ENCODE results near the gene KCNJ6.

KCNJ6 gene

DNA sequence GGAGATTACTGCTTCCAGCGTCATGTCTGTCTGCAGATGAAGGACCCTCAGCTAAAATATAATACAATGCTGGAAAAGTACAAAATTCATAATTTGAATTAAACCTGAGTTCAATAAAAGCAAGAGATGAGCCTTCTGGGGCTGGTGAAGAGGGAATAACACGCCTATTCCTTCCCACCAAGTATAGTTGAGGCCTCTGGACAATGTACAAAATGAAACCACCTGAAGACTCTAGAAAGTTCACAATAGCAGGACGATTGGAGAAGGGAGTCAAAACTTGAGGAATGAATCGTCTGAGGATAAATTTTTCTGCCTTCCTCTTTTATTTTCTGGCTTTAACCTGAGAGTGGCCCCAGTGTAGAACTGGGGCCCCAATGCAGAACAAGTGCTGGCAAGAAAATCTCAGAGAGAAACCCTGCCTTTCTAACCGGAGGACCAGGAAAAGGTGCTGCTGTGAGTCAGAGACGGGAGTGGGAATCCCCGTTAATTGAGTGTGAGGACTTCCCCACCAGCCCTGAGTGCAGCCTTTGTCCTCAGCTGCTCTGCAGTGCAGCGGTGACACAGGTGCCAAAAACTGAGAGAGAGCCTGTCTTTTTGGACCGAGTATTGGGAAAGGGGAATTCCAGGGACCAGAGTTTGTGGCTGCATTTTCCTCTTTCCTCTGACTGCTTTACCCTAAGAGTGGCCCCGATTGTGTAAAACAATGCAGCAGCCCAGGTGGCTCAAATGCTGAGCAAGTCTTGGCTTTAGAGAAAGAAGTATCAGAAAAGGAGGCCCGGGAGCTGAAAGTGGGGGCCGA is 284.7 kb downstream of the KCNJ6 start:
- no peak for DNase-seq

- no peak for DNase-seq
Observed at GRCh38 chr21:37630872-37631271, 285.4 kb downstream of the KCNJ6 start.

- DNase-seq, result no peak
Observed at GRCh38 chr21:37628362-37628761, 287.9 kb downstream of the KCNJ6 start.

DNA sequence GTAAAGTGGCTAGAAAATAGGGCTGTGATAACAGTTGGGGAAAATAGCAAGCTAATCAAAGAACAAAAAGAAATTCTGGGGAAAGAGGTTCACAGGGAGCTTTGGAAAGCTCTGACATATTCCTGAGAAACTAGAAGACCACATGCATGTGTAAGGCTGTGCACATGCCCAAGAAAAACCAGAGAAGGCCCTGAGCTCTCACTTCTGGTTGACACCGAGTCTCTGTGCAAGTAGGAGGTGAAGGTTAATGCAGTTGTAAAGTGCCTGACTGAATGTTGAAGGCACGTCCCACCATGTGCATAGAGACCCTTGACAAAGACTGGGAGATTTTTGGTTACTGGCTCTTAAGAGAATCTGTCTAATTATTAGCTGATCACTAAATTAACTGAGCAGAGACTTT is 288.7 kb downstream of the KCNJ6 start:
- DNase-seq, result no peak

GRCh38 chr21:37627074-37627473 is 289.2 kb downstream of the KCNJ6 start:
- DNase-seq, result no peak

GRCh38 chr21:37626320-37626719 is 289.9 kb downstream of the KCNJ6 start:
- no peak for DNase-seq

- no peak for DNase-seq
Observed at GRCh38 chr21:37623689-37624088, 292.6 kb downstream of the KCNJ6 start.

- no peak for DNase-seq
Observed at GRCh38 chr21:37623183-37623582, 293.1 kb downstream of the KCNJ6 start.

DNA sequence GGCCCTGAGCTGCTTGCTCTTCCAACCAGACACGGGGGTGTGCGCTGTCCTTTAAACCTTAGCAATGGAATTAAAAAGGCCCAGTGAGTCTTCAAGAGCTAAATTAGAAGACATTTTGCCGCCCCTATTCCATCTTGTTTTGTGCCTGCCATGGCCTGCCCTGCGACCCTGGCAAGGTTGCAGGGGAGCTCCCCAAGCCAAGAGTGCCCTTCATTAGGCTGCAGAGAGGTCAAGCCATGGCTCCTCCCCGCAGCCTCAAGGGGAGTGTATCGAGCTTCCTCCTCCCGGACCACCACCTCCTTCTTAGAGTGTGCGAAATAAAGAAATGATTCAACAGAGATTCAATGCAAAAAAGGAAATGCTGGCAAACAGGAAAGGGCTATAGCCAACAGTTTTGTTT is 293.5 kb downstream of the KCNJ6 start:
- DNase-seq, result no peak

- no peak for DNase-seq
Observed at GRCh38 chr21:37620401-37620800, 295.9 kb downstream of the KCNJ6 start.

DNA sequence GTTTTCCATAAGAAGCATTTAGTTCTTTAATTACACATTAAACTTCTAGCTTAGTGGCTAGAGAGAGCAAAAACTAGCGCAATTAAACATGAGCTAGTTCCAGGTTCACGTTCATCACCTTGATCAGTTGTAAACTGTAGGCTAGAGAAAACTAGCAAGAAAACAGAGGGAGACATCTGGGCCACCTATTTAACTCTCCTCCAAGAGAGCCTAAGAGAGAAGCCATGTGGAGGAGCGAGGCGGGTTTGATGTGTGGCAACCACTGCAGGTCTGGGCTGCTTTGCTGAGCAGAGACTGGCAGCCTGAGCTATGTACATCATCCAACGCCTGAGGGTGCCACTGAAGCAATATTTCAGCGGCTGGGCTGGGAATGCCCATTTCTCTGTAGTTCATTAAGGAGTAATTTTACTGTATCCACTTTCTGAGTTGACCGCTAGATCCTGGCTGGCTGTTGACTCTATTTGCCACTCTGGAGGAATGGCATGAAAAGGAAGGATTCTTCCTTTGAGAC is 296.7 kb downstream of the KCNJ6 start:
- no peak for DNase-seq

GRCh38 chr21:37618081-37618480 is 298.2 kb downstream of the KCNJ6 start:
- no peak for DNase-seq

DNA sequence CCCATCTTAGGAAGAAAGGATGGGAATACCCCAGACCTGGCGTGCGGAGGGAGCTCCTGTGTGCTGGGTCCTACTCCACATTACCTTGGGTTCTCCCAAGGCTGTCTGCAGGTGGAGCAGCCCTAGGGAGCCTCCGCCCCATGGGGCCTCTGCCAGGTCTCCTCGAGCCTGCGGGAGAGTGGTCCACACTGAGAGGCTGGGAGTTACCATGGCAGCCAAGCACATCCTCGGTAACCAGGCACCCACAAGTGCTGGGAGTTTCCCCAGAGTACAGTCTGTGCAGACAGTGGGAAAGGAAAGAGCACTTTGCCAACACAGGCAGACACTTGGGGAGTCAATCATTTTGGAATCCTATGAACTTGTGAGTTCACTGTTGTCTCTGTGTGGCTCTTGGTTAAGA is 300.3 kb downstream of the KCNJ6 start:
- peak in 2 of 3 experiments; percentile 23 to 69 for DNase-seq

DNA sequence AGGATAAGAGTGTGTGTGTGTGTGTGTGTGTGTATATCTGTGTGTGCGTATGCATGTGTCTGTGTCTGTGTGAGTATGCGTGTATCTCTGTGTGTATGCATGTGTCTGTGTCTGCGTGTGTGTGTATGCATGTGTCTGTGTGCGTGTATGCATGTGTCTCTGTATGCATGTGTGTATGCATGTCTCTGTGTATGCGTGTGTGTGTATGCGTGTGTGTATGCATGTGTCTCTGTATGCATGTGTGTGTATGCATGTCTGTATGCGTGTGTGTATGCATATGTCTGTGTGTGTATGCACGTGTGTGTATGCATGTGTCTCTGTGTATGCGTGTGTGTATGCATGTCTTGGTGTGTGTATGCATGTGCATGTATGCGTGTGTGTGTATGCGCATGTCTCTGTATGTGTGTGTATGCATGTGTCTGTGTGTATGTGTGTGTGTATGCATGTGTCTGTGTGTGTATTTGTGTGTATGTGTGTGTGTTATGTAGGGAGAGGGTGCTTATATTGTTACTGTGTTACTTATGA is 301.8 kb downstream of the KCNJ6 start:
- no peak for DNase-seq

- DNase-seq, result no peak
Observed at GRCh38 chr21:37607081-37607480, 309.2 kb downstream of the KCNJ6 start.

GRCh38 chr21:37606549-37606948 is 309.7 kb downstream of the KCNJ6 start:
- DNase-seq, result no peak

DNA sequence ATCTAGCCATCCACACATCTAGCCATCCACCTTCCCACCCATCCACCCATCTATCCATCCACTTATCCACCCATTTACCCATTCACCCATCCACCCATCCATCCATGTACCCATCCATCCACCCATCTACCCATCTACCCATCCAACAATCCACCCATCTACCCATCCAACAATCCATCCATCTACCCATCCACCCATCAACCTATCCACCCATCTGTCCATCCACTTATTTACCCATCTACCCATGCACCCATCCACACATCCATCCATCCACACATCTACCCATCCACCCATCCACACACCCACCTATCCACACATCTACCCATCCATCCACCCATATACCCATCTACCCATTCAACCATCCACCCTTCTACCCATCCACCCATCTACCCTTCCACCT is 311.3 kb downstream of the KCNJ6 start:
- no peak for DNase-seq

DNA sequence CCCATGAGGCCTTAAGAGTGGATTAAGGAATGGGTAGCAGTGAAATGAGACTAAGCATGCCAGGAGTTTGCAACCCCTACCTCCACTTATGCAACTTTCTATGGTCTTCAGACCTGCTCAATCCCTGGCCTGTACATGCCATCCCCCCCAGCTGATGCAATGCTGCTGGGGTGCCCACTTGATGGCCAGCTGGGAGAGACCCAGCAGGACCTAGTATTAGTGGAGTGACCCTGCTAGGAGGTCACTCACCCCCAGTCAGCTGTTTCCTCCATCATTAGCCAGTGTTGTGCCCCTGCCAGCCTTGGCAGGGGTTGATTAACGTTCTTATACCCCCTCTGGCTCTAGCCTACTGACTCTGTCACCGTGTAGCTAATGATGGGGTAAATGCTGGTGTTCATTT is 313.1 kb downstream of the KCNJ6 start:
- DNase-seq, result no peak

DNA sequence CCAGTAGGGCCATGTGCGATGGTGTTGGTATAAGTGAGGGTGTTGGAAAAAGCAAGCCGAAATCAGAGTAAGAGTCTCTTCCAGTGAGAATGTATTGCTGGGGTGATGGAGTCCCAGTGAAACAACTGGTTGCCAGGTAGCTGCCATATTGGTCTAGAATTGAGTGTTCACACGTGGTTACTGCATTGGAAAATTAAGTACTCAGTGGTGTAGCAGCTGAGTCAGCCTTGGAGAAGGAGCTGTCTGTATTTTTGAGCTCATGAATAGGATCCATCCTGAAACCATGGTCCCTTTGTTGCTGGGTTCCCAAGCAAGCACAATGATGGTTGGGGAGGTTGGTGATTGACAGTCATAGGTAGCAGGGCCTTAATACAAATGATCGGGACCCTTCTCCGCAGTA is 314.3 kb downstream of the KCNJ6 start:
- no peak for DNase-seq

- no peak for DNase-seq
Observed at GRCh38 chr21:37601027-37601426, 315.2 kb downstream of the KCNJ6 start.

- no peak for DNase-seq
Observed at GRCh38 chr21:37595944-37596343, 320.3 kb downstream of the KCNJ6 start.

GRCh38 chr21:37594472-37594951 is 321.7 kb downstream of the KCNJ6 start:
- no peak for DNase-seq

DNA sequence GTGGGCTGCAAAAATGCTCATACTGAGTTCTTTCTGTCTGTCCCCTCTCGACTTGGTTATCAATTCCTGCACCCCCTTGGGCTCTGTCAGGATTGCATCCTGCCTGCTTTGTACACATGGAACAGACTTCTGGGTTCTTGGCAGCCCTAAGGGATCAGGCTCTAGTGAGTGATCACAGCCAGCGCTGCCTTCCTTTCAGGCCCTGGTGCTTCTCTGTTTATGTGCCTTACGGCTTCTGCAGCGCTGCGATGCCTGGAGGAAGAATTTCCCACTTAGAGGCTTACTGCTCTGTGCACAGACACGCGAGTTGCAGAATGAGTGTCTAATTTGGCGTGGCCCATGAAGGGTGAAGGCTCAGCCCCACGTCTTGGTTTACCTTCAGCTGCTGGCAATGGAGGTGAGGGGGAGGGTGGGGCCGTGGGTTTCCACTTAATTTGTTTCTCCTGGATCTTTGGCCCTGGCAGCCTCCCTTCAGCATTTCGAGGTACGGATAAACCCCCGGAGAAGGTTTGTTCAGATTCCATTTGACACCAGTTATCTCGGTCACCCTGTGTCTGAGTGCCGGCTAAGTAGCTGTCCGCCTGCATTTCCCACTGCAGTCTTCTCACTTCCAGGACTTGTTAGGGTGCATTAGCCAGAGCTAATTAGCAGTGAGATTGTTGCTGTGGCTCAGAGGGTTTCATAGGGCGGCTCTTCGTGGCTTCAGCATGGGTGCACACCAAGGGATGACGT is 322.4 kb downstream of the KCNJ6 start:
- no peak for DNase-seq

- peak in 2 of 3 experiments; percentile 68 to 81 for DNase-seq
Observed at GRCh38 chr21:37593015-37593414, 323.2 kb downstream of the KCNJ6 start.
